ENCODE data around the gene PUSL1.

Gene PUSL1

DNA sequence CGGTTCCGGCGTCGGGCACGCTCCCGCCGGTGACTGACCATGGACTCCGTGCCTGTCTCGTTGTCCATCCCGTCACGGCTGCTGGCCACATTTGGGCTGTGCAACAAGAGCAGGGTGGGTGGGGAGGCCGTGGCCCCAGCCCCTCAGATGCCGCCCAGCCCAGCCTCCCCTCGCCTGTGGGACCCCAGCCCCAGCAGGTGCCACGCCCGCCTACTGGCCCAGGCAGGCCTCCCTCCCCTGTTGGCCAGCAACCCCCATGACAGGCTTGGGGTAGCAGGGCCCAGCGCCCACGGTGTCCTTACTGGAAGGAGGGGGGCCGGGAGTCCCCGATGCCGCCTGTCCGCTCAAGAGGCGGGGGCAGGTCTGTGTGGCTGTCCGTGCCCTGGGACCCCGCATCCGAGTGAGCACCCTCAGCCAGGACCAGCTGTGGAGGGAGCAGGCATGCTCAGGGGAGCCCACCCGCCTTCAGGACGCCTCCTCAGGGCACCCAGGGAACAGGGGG, 33.7 kb downstream of the PUSL1 start:
- DNase-seq: no peak

- DNase-seq: no peak
These were observed 34.3 kb downstream of the PUSL1 start for GRCh38 chr1:1342584-1343115.

GRCh38 chr1:1343811-1344421, 35.5 kb downstream of the PUSL1 start:
- DNase-seq: no peak

DNA sequence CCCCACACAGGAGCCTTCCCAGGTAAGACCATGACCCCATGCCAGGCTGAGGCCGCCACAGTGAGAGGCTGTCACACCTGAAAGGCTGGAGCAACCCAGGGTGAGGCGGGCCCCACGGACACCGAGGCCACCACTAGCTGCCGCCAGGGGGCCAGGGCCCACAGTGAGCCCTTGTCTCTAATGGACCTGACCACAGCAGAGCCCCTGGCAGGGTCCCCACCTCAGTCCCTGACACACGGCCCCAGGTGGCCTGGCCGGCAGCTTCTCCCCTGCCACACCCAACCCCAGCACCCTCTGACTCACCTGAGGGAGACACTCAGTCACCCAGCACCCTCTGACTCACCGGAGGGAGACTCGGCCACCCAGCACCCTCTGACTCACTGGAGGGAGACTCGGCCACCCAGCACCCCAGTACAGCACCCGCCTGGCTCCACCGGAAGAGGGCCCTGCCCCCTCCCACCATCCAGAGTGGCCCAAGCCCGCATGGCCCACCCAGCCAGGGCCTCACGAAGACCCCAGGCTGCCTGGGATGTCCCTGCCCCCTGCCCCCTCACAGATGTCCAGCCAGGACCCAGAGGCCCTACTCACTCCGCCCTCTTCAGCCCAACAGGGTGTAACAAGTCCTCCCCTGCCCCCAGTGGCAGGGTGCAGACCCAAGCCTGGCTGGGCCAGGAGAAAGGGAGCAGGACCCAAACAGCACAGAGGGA, 36.4 kb downstream of the PUSL1 start:
- DNase-seq: peak; percentile 69

- no peak for DNase-seq
These were observed 37.0 kb downstream of the PUSL1 start for GRCh38 chr1:1345384-1345783.

DNA sequence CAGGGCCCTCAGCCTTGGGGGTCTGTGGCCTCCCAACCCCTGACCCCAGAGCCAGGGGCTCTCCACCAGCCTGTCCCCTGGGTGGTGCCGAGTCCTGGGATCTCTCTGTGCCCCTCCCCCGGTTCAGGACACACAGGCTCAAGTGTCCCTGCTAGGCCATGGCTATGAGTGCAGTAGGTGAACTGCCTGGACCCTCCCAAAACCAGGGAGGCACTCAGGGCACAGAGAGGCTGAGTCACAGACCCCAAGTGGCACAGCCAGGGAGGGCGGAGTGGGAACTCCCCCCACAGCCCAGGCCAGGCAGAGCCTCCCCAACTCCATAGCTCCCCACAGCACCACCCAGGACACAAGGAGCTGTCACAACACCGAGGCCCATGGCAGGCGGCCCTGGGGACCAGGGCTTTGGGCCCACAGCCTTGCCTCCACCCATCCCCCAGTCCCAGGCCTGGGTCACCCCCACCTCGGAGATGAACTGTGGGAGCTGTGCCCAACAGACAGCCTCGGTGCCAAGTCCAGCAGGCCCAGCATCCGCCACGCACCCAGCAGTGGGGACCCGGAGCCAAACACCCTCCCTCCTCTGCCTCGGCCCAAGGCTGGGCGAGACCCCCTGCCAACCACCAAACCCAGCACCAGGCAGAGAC, 37.6 kb downstream of the PUSL1 start:
- DNase-seq: no peak

- no peak for DNase-seq
These were observed 38.1 kb downstream of the PUSL1 start for GRCh38 chr1:1346501-1346890.

DNA sequence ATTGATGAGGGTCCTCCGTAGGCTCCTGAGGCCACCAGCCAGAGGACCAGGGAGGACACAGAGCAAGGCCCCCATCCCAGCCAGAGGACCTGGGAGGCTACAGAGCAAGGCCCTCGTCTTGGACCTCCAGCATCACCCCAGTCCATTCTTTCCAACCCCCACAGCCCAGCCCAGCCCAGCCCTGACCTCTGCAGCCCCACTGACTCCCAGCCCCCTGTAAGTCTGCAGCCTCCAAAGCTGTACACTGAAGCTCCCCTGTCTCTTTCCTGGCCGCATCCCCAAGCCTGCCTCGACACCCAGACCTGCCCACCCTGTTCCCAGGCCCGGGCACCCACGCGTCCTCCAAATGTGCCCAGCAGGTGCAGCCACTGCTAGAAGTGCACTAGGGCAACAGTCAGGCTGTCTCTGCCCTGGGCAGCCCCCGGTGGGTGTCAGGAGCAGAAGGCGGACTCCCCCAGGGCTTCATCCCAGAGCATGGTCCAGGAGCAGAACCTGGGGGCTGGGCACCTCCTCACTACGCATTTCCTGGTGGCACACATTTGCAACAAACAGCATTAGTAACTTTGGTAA, 38.7 kb downstream of the PUSL1 start:
- DNase-seq: no peak

- DNase-seq: no peak
These were observed 39.4 kb downstream of the PUSL1 start for GRCh38 chr1:1347663-1348419.

GRCh38 chr1:1348420-1349255, 40.2 kb downstream of the PUSL1 start:
- no peak for DNase-seq

GRCh38 chr1:1349256-1350012, 41.0 kb downstream of the PUSL1 start, which contains the start of gene DVL1:
Gene DVL1 (minus strand): TSS chr1:1349418. CDS start chr1:1349065, 353 bp downstream.
- DNase-seq: peak; percentile 76

DNA sequence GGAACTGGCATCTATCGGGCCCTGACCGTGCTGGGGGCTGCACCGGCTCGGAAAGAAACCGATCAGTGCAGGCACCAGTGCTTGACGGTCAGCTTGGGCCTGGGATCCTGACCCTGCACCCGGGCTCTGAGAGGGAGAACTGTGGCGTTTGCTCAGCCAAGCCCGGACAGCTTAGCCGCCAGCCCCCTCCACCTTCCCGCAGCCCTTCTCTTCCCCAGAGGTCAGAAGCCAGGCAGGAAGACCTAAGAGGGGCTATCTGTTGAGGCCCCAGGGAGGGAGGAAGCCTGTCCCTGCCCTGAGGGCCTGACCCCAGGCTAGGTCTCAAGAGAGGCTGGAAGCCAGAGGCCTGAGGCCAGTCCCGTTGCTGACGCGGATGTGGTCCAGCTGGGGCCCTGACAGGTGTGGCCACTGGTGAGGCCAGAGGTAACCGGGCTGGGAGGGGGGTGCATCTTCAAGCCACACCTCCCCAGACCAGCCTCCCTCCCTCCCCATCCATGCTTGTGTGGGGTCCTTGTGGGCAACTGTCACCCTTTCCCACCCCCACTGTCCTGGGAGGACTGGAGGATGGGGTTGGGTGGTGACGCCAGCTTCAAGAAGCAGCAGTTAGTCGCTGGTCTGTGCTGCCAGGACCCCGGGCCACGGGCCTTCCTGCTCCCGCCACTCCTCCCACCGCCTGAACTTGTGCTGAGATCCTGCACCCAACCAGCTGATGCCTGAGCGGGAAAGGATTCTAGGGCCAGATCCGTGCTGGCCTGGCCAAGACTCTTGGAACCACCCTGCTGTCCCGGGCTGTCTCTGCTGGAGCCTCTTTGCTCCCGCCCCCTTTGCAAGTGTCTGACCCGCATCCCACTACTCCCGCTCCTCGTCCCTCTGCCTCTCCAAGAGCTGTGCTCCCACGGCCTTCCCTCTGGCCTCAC, 43.4 kb downstream of the PUSL1 start:
- no peak for DNase-seq

- no peak for DNase-seq
These were observed 44.5 kb downstream of the PUSL1 start for GRCh38 chr1:1352786-1353388.

GRCh38 chr1:1353389-1354151, 45.2 kb downstream of the PUSL1 start:
- DNase-seq: no peak

DNA sequence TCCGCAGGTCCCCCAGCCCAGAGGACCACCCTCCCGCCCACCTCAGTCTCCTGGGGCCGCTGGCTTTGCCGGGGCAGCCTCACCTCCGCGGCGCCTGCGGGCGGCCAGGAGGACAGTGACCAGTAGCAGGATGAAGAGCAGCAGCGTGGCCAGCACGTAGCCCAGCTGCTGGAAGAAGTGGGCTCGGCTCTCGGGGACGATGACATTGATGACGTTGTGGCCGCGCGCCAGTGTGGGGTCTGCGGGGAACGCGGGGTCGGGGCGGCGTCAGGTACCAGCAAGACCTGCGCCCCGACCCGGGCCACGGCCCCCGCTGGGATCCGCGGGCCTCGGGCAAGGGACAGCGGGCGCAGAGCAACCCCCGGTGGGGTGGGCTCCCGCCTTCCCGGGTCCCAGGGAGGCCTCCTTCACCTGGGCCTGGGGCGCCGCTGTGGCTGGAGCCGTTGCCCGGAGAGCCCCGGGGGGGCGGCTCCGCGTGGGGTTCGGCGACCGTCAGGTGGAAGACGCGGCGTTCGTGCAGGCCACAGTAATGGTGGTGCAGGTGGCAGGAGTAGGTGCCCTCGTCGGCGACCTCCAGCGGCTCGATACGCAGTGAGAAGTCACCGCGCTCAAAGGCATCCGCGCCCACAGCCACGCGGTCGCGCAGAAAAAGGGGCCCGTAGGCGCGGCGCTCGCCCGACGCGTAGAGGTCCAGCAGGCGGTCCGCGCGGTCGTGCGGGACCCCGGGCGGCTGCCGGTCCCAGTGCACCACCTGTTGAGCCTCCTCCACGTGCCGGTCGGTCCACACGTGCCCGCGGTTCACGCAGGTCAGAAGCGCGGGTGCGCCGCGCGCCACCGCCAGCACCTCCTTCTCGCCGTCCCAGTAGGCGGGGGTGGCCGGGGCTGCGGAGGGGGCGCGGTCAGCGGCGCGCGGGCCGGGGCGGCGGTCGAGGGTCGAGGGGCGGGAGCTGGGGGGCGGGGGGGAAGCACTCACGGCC, 46.2 kb downstream of the PUSL1 start:
- DNase-seq: no peak

DNA sequence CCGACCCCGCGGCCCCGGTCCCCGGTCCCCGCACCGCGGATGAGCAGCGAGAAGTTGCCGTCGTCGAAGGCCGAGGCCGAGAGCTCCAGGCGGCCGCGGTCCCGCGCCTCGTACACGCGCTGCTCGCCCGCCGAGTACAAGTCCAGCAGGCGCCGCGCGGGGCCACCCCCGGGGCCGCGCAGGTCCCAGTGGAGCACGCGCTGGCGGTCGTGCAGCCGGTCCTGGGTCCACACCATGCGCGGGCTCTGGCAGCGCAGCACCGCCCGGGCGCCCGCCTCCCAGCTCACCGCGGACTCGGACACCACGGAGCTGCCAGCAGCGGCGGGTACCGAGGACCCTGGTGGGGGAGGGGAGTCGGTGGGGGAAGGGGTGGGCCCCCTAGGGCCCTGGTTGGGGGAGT, 47.0 kb downstream of the PUSL1 start:
- no peak for DNase-seq

- DNase-seq: no peak
These were observed 47.9 kb downstream of the PUSL1 start for GRCh38 chr1:1356166-1356795.

Data from activated CD4-positive, alpha-beta T cell treated with anti-CD3 and anti-CD28 coated beads, Interleukin-2, Interleukin-6, amounts not matched to agents 100 ng/mL and 50 ng/mL, durations not matched to agents 16 hours and 8 hours (primary cell).